GM23338 (cell line): ENCODE measurements around the gene LONRF2. TPM values are rescaled to one million over a fixed set of nuclear protein-coding genes. Genes with fewer than 3 reads are reported as not detected.

Experiments
- ATAC-seq: fragments of 200-7000 bp; cut with Tn5 transposase; 3 replicates; pipeline ENCODE4 v1.9.1; 2020
- DNase-seq: peaks from one replicate; pipeline ENCODE4 v3.0.0-alpha.2; 2015; ENCODE audit warnings: low spot score
- H2AFZ ChIP-seq: fragments of 200-600 bp; sonication (generic); 2 replicates; pipeline ENCODE4 v1.8.0; 2016; ENCODE audit warnings: antibody characterized with exemption, mild to moderate bottlenecking, moderate library complexity
- H3F3A ChIP-seq: fragments of 200-600 bp; sonication (generic); replicated peaks from 2 replicates; pipeline ENCODE4 v1.8.0; 2017; ENCODE audit warnings: antibody characterized with exemption, mixed run types, low read depth
- H3K27ac ChIP-seq: fragments of 200-600 bp; sonication (generic); 2 replicates; pipeline ENCODE4 v1.6.1; 2016; ENCODE audit warnings: low read depth
- H3K27me3 ChIP-seq: fragments of 200-600 bp; sonication (generic); 2 replicates; pipeline ENCODE4 v1.8.0; 2016; ENCODE audit warnings: mild to moderate bottlenecking, mixed run types, moderate library complexity; ENCODE audit not compliant: insufficient read depth
- H3K36me3 ChIP-seq: fragments of 200-600 bp; sonication (generic); 2 replicates; pipeline ENCODE4 v1.8.0; 2016; ENCODE audit warnings: mild to moderate bottlenecking; ENCODE audit not compliant: insufficient read depth
- H3K4me1 ChIP-seq: fragments of 200-600 bp; sonication (generic); 2 replicates; pipeline ENCODE4 v1.8.0; 2016; ENCODE audit warnings: mild to moderate bottlenecking, moderate library complexity; ENCODE audit not compliant: insufficient read depth
- H3K4me2 ChIP-seq: fragments of 200-600 bp; sonication (generic); 2 replicates; pipeline ENCODE4 v1.7.1; 2017; ENCODE audit warnings: mixed run types
- H3K4me3 ChIP-seq: fragments of 200-600 bp; sonication (generic); 2 replicates; pipeline ENCODE4 v1.6.1; 2016; ENCODE audit warnings: mixed run types
- H3K79me2 ChIP-seq: fragments of 200-600 bp; sonication (generic); replicated peaks from 2 replicates; pipeline ENCODE4 v1.8.0; 2017; ENCODE audit warnings: mild to moderate bottlenecking; ENCODE audit not compliant: insufficient read depth
- H3K9me2 ChIP-seq: fragments of 200-600 bp; sonication (generic); 2 replicates; pipeline ENCODE4 v1.8.0; 2017; ENCODE audit not compliant: insufficient read depth
- H4K20me1 ChIP-seq: fragments of 200-600 bp; sonication (generic); replicated peaks from 2 replicates; pipeline ENCODE4 v1.8.0; 2017; ENCODE audit warnings: mild to moderate bottlenecking; ENCODE audit not compliant: insufficient read depth
- H3K27ac Mint-ChIP-seq: 2 replicates; pipeline ENCODE4 v1.8.0; 2020; ENCODE audit warnings: inconsistent platforms, mild to moderate bottlenecking, moderate library complexity, mixed read lengths
- H3K27me3 Mint-ChIP-seq: 3 replicates; pipeline ENCODE4 v1.8.0; 2022; ENCODE audit warnings: low read depth, mild to moderate bottlenecking, moderate library complexity, mixed read lengths, inconsistent platforms; ENCODE audit not compliant: insufficient read depth, poor library complexity
- H3K36me3 Mint-ChIP-seq: 3 replicates; pipeline ENCODE4 v1.8.0; 2021; ENCODE audit warnings: low read depth, mild to moderate bottlenecking, inconsistent platforms, moderate library complexity, mixed read lengths
- H3K4me1 Mint-ChIP-seq: 3 replicates; pipeline ENCODE4 v1.8.0; 2020; ENCODE audit warnings: mild to moderate bottlenecking, inconsistent platforms, mixed read lengths
- H3K4me3 Mint-ChIP-seq: 3 replicates; pipeline ENCODE4 v1.8.0; 2021; ENCODE audit warnings: moderate library complexity, mild to moderate bottlenecking, inconsistent platforms, mixed read lengths
- H3K9me3 Mint-ChIP-seq: 3 replicates; pipeline ENCODE4 v1.8.0; 2020; ENCODE audit warnings: moderate library complexity, mild to moderate bottlenecking, inconsistent platforms, mixed read lengths
- CREB1 ChIP-seq: fragments of 250-450 bp; sonication (Bioruptor Pico); IDR thresholded peaks from 2 replicates; pipeline ENCODE4 v1.5.0; 2020; ENCODE audit warnings: low read depth, mild to moderate bottlenecking, moderate library complexity
- ETS1 ChIP-seq: IDR thresholded peaks from 2 replicates; pipeline ENCODE4 v1.6.1; 2016; ENCODE audit warnings: antibody characterized with exemption
- EZH2 ChIP-seq: fragments of 200-600 bp; sonication (generic); IDR thresholded peaks from one replicate; pipeline ENCODE4 v1.8.0; 2017; ENCODE audit warnings: antibody characterized with exemption, mild to moderate bottlenecking, low read depth; ENCODE audit not compliant: unreplicated experiment
- POLR2AphosphoS5 ChIP-seq: IDR thresholded peaks from 2 replicates; pipeline ENCODE4 v1.6.1; 2016; ENCODE audit warnings: antibody characterized with exemption, low read depth
- REST ChIP-seq: IDR thresholded peaks from one replicate; pipeline ENCODE4 v1.6.1; 2018; ENCODE audit warnings: antibody characterized with exemption; ENCODE audit not compliant: unreplicated experiment
- ZNF114 ChIP-seq: fragments of 250-450 bp; sonication (Bioruptor Pico); IDR thresholded peaks from 2 replicates; pipeline ENCODE4 v1.5.0; 2020; ENCODE audit warnings: mild to moderate bottlenecking, moderate library complexity
- polyA plus RNA-seq: library from polyadenylated mRNA; unstranded; fragments of >200 nt; fragmentation: Nextera tagmentation; extraction: Ambion mirVana; gene quantifications from 2 replicates; pipeline ENCODE4 v1.2.1, GENCODE V29; 2016
- total RNA-seq: library from RNA; depleted of rRNA; stranded (reverse); fragments of >200 nt; shearing (Covaris generic); gene quantifications from 2 replicates; pipeline ENCODE4 v1.2.3, GENCODE V29; 2014
- TF ChIP-seq, protein P1 (sequence below), 2 experiments: fragments of 200-600 bp in 1 of 2; sonication (generic) in 1 of 2; conservative IDR thresholded peaks; 2 replicates each; pipeline versions ENCODE4 v1.5.1 to v1.6.1; 2016 to 2017; ENCODE audit warnings: antibody characterized with exemption in 2 of 2, low read depth in 2 of 2, mild to moderate bottlenecking in 2 of 2, moderate library complexity in 1 of 2

LONRF2 gene
- total and polyA plus RNA-seq, 2 experiments from 2014 or later: 0.05 to 0.24 TPM

DNA sequence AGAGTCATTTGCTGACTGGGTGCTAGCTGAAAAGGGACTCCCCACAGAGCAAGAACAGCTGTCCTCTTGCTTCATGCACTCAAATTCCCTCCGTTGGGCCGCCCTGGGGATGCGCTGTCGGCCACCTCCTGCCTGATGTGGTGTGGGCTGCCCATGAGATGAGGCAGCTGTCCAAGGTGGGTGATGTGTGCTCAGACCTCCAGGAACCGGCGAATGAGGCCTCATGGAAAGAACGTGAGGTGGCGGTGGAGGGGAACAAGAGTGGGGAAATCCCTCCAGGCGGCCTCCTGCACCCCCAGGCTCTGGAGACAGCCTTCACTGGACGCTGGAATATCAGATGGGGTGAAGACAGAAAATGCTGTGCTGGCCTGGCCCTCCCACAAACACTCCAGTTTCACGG, 79.8 kb downstream of the LONRF2 start:
- H3K4me1 Mint-ChIP-seq: peaks cover 29% of the 10 kb centered on the region
- H3F3A ChIP-seq: no peaks in the 10 kb centered on the region
- H3K36me3 Mint-ChIP-seq: no peaks in the 10 kb centered on the region
- H3K27ac Mint-ChIP-seq: no peak overlapping the region
- H3K79me2 ChIP-seq: no peaks in the 10 kb centered on the region
- H3K4me2 ChIP-seq: no peak overlapping the region
- peak; percentile 23 for ATAC-seq
- H3K36me3 ChIP-seq: no peaks in the 10 kb centered on the region
- H3K4me3 Mint-ChIP-seq: no peak overlapping the region
- TF ChIP-seq REST: peak; percentile 53
- TF ChIP-seq CREB1 (CRISPR knock-in tag): no peak
- no peaks in the 10 kb centered on the region for H4K20me1 ChIP-seq
- peaks cover 6% of the 10 kb centered on the region; the same call in 1 of the 2 replicates for H3K4me1 ChIP-seq
- no peak overlapping the region for H3K4me3 ChIP-seq
- peaks cover 10% of the 10 kb centered on the region for H3K27me3 Mint-ChIP-seq
- H3K27me3 ChIP-seq: no peaks in the 10 kb centered on the region
- DNase-seq: no peak
- H3K27ac ChIP-seq: no peak overlapping the region
- H3K9me2 ChIP-seq: no peaks in the 10 kb centered on the region
- no peaks in the 10 kb centered on the region for H3K9me3 Mint-ChIP-seq
- peak overlapping the region; percentile 74; the same call in 1 of the 2 replicates for H2AFZ ChIP-seq

DNA sequence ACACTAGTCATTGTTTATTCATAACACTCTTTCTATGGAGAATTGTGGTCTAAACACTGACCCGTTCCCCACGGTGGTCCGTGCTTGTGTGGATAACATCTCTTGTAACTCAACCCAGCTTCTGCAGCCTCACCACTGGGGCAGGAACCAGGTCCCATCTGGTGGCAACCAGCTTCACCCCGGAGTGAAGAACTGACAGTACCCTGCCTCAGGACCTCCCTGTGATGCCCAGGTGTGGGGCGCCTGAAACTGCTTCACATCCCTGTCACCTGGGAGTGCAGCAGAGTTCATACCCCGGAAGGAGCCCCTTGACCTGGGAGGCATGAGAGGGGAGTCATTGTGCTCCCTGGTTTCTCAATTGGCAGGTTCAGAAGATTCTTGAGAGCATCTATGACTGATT, 81.1 kb downstream of the LONRF2 start:
- Histone ChIP-seq H4K20me1 (no peaks in the 10 kb centered on the region), H3K27me3 (no peaks in the 10 kb centered on the region), H3K27ac (no peak overlapping the region), H3K79me2 (no peaks in the 10 kb centered on the region), H2AFZ (no peak overlapping the region), H3K4me3 (no peak overlapping the region), H3F3A (no peaks in the 10 kb centered on the region), H3K4me1 (peaks cover 6% of the 10 kb centered on the region; the same call in 1 of the 2 replicates), H3K9me2 (no peaks in the 10 kb centered on the region), H3K36me3 (no peaks in the 10 kb centered on the region), H3K4me2 (no peak overlapping the region)
- ATAC-seq (no peak), DNase-seq (no peak)
- no peak overlapping the region for H3K27ac Mint-ChIP-seq
- peaks cover 9% of the 10 kb centered on the region for H3K27me3 Mint-ChIP-seq
- H3K4me1 Mint-ChIP-seq: peaks cover 29% of the 10 kb centered on the region
- no peaks in the 10 kb centered on the region for H3K9me3 Mint-ChIP-seq
- no peaks in the 10 kb centered on the region for H3K36me3 Mint-ChIP-seq
- TF ChIP-seq, protein P1, sequence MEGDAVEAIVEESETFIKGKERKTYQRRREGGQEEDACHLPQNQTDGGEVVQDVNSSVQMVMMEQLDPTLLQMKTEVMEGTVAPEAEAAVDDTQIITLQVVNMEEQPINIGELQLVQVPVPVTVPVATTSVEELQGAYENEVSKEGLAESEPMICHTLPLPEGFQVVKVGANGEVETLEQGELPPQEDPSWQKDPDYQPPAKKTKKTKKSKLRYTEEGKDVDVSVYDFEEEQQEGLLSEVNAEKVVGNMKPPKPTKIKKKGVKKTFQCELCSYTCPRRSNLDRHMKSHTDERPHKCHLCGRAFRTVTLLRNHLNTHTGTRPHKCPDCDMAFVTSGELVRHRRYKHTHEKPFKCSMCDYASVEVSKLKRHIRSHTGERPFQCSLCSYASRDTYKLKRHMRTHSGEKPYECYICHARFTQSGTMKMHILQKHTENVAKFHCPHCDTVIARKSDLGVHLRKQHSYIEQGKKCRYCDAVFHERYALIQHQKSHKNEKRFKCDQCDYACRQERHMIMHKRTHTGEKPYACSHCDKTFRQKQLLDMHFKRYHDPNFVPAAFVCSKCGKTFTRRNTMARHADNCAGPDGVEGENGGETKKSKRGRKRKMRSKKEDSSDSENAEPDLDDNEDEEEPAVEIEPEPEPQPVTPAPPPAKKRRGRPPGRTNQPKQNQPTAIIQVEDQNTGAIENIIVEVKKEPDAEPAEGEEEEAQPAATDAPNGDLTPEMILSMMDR (conservative IDR thresholded peaks at IDR 0.05; ENCODE audit: low read depth in 2 of 2): no peak
- TF ChIP-seq EZH2 (no peak), POLR2AphosphoS5 (no peak), ETS1 (no peak), ZNF114 (CRISPR knock-in tag) (no peak)
- no peak overlapping the region for H3K4me3 Mint-ChIP-seq
